ENCODE measurements around the gene TM9SF3. TPM values are rescaled to one million over a fixed set of nuclear protein-coding genes. Genes with fewer than 3 reads are reported as not detected.

Gene TM9SF3
- total and polyA plus RNA-seq, 2 of the 4 experiments (the other 2 are of a cell fraction) = 33.7 to 61.8 TPM

DNA sequence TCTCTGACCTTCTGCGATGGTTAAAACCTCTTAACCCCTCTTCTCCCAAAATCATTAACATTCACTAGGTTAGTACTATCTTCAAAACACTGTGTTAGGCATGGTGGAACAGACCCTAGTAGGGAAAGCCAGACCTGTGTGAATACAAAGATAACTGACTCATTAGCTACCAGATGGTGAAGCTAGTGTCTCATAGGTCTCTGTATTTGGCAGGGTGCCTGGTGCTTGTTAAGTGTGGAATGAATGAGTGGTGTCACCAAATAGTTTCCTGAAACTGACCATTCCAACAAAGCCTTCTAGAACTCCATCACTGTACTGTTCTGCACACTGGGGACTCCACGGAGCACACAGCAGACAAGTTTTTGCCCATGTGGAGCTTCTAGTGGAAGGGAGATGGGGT is 27.7 kb upstream of the TM9SF3 start:
- no peak overlapping the region for H2BK120ac ChIP-seq (ENCODE audit: low read depth, low read length)
- TF ChIP-seq, protein P1, sequence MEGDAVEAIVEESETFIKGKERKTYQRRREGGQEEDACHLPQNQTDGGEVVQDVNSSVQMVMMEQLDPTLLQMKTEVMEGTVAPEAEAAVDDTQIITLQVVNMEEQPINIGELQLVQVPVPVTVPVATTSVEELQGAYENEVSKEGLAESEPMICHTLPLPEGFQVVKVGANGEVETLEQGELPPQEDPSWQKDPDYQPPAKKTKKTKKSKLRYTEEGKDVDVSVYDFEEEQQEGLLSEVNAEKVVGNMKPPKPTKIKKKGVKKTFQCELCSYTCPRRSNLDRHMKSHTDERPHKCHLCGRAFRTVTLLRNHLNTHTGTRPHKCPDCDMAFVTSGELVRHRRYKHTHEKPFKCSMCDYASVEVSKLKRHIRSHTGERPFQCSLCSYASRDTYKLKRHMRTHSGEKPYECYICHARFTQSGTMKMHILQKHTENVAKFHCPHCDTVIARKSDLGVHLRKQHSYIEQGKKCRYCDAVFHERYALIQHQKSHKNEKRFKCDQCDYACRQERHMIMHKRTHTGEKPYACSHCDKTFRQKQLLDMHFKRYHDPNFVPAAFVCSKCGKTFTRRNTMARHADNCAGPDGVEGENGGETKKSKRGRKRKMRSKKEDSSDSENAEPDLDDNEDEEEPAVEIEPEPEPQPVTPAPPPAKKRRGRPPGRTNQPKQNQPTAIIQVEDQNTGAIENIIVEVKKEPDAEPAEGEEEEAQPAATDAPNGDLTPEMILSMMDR (conservative IDR thresholded peaks at IDR 0.05; ENCODE audit: low read depth, low read length) = no peak
- TF ChIP-seq SMC3 (IDR thresholded peaks at IDR 0.05; ENCODE audit: low read depth, low read length) = no peak
- TF ChIP-seq POLR2A (IDR thresholded peaks at IDR 0.05; ENCODE audit: low read depth, low read length) = no peak
- no peak for TF ChIP-seq MAZ (IDR thresholded peaks at IDR 0.05; ENCODE audit: borderline replicate concordance, low read depth, low read length)
- TF ChIP-seq MXI1 (IDR thresholded peaks at IDR 0.05; ENCODE audit: borderline replicate concordance, low read depth, low read length) = no peak
- no peak for TF ChIP-seq RCOR1 (IDR thresholded peaks at IDR 0.05; ENCODE audit: insufficient replicate concordance, low read length)
- TF ChIP-seq, protein P2, sequence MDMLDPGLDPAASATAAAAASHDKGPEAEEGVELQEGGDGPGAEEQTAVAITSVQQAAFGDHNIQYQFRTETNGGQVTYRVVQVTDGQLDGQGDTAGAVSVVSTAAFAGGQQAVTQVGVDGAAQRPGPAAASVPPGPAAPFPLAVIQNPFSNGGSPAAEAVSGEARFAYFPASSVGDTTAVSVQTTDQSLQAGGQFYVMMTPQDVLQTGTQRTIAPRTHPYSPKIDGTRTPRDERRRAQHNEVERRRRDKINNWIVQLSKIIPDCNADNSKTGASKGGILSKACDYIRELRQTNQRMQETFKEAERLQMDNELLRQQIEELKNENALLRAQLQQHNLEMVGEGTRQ (IDR thresholded peaks at IDR 0.05; ENCODE audit: low read depth, low read length) = no peak
- no peak for TF ChIP-seq NFE2L2 (IDR thresholded peaks at IDR 0.05; ENCODE audit: low read depth, low read length)
- TF ChIP-seq, protein P3, sequence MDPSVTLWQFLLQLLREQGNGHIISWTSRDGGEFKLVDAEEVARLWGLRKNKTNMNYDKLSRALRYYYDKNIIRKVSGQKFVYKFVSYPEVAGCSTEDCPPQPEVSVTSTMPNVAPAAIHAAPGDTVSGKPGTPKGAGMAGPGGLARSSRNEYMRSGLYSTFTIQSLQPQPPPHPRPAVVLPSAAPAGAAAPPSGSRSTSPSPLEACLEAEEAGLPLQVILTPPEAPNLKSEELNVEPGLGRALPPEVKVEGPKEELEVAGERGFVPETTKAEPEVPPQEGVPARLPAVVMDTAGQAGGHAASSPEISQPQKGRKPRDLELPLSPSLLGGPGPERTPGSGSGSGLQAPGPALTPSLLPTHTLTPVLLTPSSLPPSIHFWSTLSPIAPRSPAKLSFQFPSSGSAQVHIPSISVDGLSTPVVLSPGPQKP (IDR thresholded peaks at IDR 0.05; ENCODE audit: borderline replicate concordance, low read depth, low read length) = no peak
- TF ChIP-seq RFX5 (IDR thresholded peaks at IDR 0.05; ENCODE audit: low read depth, low read length) = no peak
- no peak for TF ChIP-seq FOS (IDR thresholded peaks at IDR 0.05; ENCODE audit: low read depth, low read length)
- TF ChIP-seq MAFK (IDR thresholded peaks at IDR 0.05; ENCODE audit: low read depth, low read length) = no peak
- TF ChIP-seq CHD1 (IDR thresholded peaks at IDR 0.05; ENCODE audit: low read depth, low read length) = no peak
- TF ChIP-seq RAD21 (IDR thresholded peaks at IDR 0.05; ENCODE audit: low read length) = no peak
- no peak overlapping the region for H3K9ac ChIP-seq (ENCODE audit: low read depth, low read length)
- H3K4me2 ChIP-seq (ENCODE audit: low read depth, low read length) = no peak overlapping the region
- H4K20me1 ChIP-seq (ENCODE audit: insufficient read depth, low read length) = no peaks in the 10 kb centered on the region
- no peak overlapping the region for H4K5ac ChIP-seq (ENCODE audit: low read depth, low read length)
- peaks cover 12% of the 10 kb centered on the region; the same call in 1 of the 2 replicates for H3K27me3 ChIP-seq (ENCODE audit: control insufficient read depth, insufficient read depth, low read length)
- no peak overlapping the region for H2AK5ac ChIP-seq (ENCODE audit: low read depth, low read length)
- H3K9me1 ChIP-seq (ENCODE audit: insufficient read depth, low read length) = no peaks in the 10 kb centered on the region
- ChIA-PET POLR2A (ENCODE audit: unreplicated experiment) (no interaction called here), CTCF (interaction anchor here (0.5 kb wide), 1 partner anchor 218 kb away, joined by 3 read pairs; no protein-coding TSS in a partner anchor)
- no peak overlapping the region for H2AK9ac ChIP-seq (replicated peaks; ENCODE audit: low read depth, low read length, poor library complexity)
- no TSS peak for BruUV-seq (replicated peaks)
- no peak overlapping the region for H3K23ac ChIP-seq (ENCODE audit: low read depth, low read length)
- H2BK15ac ChIP-seq (ENCODE audit: low read depth, low read length) = no peak overlapping the region
- intact Hi-C loops (cut with micrococcal nuclease) = no loop called here
- H4K91ac ChIP-seq (ENCODE audit: insufficient read depth, low read depth, low read length) = no peak overlapping the region
- H3K56ac ChIP-seq (ENCODE audit: extremely low read depth, insufficient read depth, low read length) = no peak overlapping the region
- no peak overlapping the region for H4K8ac ChIP-seq (ENCODE audit: low read depth in 2 of 2, low read length in 2 of 2)
- dilution Hi-C loops (cut with HindIII; ENCODE audit: low sequenced_read_pairs, unreplicated experiment) = no loop called here
- H3K4me1 ChIP-seq (ENCODE audit: control insufficient read depth, insufficient read depth, low read length) = no peaks in the 10 kb centered on the region
- no peak overlapping the region for H3K27ac ChIP-seq (ENCODE audit: insufficient read depth, low read length)
- no peak overlapping the region for H3K14ac ChIP-seq (replicated peaks; ENCODE audit: low read depth, low read length)
- H3K36me3 ChIP-seq (ENCODE audit: control insufficient read depth, insufficient read depth, low read length) = no peaks in the 10 kb centered on the region
- in situ Hi-C loops (cut with MboI; ENCODE audit: low sequenced_read_pairs) = no loop called here
- H3K4ac ChIP-seq (ENCODE audit: low read depth, low read length) = no peak overlapping the region
- no peaks in the 10 kb centered on the region for H3K9me3 ChIP-seq (ENCODE audit: control insufficient read depth, insufficient read depth, low read length)
- no peak overlapping the region for H2AFZ ChIP-seq (replicated peaks; ENCODE audit: low read length, poor library complexity)
- WGBS, 2 experiments (ENCODE audit: extremely low coverage in 2 of 2, insufficient read length in 1 of 2) = no CpG with 5 or more reads among the region's 2 CpGs
- H3K18ac ChIP-seq (ENCODE audit: low read depth, low read length) = no peak overlapping the region
- no peak overlapping the region for H2BK20ac ChIP-seq (ENCODE audit: low read depth, low read length)
- H3K79me1 ChIP-seq (ENCODE audit: low read depth in 1 of 2, low read length in 2 of 2) = no peaks in the 10 kb centered on the region
- no peak overlapping the region for H2BK5ac ChIP-seq (ENCODE audit: low read depth, low read length, poor library complexity, severe bottlenecking)
- H3K4me3 ChIP-seq (ENCODE audit: insufficient read depth, low read depth, low read length) = no peak overlapping the region
- ATAC-seq (ENCODE audit: low read depth) (peak; percentile 80), DNase-seq (peak; percentile 87)
